Heart left ventricle (tissue), 13 donors: Measurements from ENCODE around the gene UBE2F.

Experiments used
- POLR2A ChIP-seq, 2 donors: fragments of 450-650 bp; IDR thresholded peaks; one replicate each; pipeline ENCODE4 v1.6.1; 2017; ENCODE audit warnings: antibody characterized with exemption in 2 of 2, mild to moderate bottlenecking in 2 of 2, moderate library complexity in 2 of 2
- TF ChIP-seq, protein P1 (sequence below), 12 donors: fragments of 200-600 bp; sonication (generic) in 4 of 12; IDR thresholded peaks; one replicate each; pipeline versions ENCODE4 v1.5.0 to v1.8.0; 2018 to 2022; ENCODE audit warnings: antibody characterized with exemption in 12 of 12, mild to moderate bottlenecking in 5 of 12
- donor health status: ischemic (EF 13 %, LVEDD 7.1; RV severe dilation, severe dysfunction).
- donor health status: DM: no; HTN: yes; CAD: no.
- donor health status: DM: no; HTN: no; CAD: no.
- donor health status: ischemic (EF 25% LVEDD 6.9; RV normal size, moderate dysfunction).
- donor health status: ischemic (EF 25% LVEDD 5.7; RV mildly dilated, moderate dysfunction).
- donor health status: ischemic (EF 35%, LVEDD 5.7; RV mildly dilated, moderate dysfunction).
- donor health status: nonischemic (EF 11% LVEDD 7.7; RV severe dilation, severe dysfunction).
- donor health status: DM: yes; HTN: yes; CAD: no.
- donor health status: PGD.
- donor health status: ischemic (EF 29% LVEDD 5.4; RV normal size, mild dysfunction).
- donor health status: nonischemic (EF 23%, LVEDD 6.1; RV moderate dilation, normal function).

DNA sequence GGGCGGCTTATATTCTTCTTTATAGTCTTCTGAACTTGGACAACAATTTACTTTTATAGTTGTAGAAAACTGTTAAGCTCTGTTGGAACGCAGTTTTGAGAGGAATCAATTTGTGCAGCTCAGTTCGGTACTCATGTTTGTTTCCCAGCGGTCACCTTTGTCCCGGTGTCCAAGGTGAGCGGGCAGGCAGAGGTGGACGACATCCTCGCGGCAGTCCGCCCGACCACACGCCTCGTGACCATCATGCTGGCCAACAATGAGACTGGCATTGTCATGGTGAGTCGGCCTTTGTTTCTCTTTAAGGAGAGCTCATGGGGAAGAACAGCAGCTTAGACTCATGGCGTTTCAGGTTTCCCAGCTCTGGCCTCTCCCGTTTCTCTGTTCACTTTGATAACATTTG, 114.7 kb downstream of the UBE2F start:
- TF ChIP-seq, protein P1, sequence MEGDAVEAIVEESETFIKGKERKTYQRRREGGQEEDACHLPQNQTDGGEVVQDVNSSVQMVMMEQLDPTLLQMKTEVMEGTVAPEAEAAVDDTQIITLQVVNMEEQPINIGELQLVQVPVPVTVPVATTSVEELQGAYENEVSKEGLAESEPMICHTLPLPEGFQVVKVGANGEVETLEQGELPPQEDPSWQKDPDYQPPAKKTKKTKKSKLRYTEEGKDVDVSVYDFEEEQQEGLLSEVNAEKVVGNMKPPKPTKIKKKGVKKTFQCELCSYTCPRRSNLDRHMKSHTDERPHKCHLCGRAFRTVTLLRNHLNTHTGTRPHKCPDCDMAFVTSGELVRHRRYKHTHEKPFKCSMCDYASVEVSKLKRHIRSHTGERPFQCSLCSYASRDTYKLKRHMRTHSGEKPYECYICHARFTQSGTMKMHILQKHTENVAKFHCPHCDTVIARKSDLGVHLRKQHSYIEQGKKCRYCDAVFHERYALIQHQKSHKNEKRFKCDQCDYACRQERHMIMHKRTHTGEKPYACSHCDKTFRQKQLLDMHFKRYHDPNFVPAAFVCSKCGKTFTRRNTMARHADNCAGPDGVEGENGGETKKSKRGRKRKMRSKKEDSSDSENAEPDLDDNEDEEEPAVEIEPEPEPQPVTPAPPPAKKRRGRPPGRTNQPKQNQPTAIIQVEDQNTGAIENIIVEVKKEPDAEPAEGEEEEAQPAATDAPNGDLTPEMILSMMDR (IDR thresholded peaks at IDR 0.05), result no peak
- no peak for TF ChIP-seq POLR2A (IDR thresholded peaks at IDR 0.05)
